WTC11 (cell line): ENCODE data around the gene CEP120. TPM values are rescaled to one million over a fixed set of nuclear protein-coding genes. Genes with fewer than 3 reads are reported as not detected.

ENCODE experiments used
- ATAC-seq: fragments of 200-7000 bp; cut with Tn5 transposase; 2 replicates; pipeline ENCODE4 v1.10.0; 2021; ENCODE audit warnings: mild to moderate bottlenecking, moderate library complexity
- CTCF ChIA-PET: fragments of 300-600 bp; sonication (Branson Sonifier 250); formaldehyde crosslinking; loops from one replicate; lab custom pipeline; 2021; ENCODE audit warnings: antibody characterized with exemption; lab: Charles Lee
- POLR2A ChIA-PET: fragments of 350-600 bp; sonication (Branson Sonifier 250); formaldehyde crosslinking; loops from one replicate; lab custom pipeline; 2021; ENCODE audit warnings: antibody characterized with exemption; lab: Charles Lee
- DNase-seq: peaks from one replicate; pipeline ENCODE4 v3.0.0; 2021; ENCODE audit warnings: low spot score
- H3K27ac Mint-ChIP-seq: 2 replicates; pipeline ENCODE4 v1.8.0; 2021; ENCODE audit warnings: mixed read lengths
- H3K27me3 Mint-ChIP-seq: 2 replicates; pipeline ENCODE4 v1.8.0; 2021; ENCODE audit warnings: low read depth, mild to moderate bottlenecking, moderate library complexity, mixed read lengths
- H3K36me3 Mint-ChIP-seq: 2 replicates; pipeline ENCODE4 v1.8.0; 2021; ENCODE audit warnings: mixed read lengths
- H3K4me1 Mint-ChIP-seq: 2 replicates; pipeline ENCODE4 v1.8.0; 2022; ENCODE audit warnings: mixed read lengths
- H3K4me3 Mint-ChIP-seq: 2 replicates; pipeline ENCODE4 v1.8.0; 2021; ENCODE audit warnings: mild to moderate bottlenecking, moderate library complexity, mixed read lengths
- H3K9me3 Mint-ChIP-seq: 2 replicates; pipeline ENCODE4 v1.8.0; 2021; ENCODE audit warnings: mixed read lengths
- EMX1 ChIP-seq: fragments of 250-450 bp; sonication (Bioruptor Pico); IDR thresholded peaks from 2 replicates; pipeline ENCODE4 v1.8.0; 2021; ENCODE audit warnings: mild to moderate bottlenecking
- TCF7 ChIP-seq: sonication (generic); formaldehyde crosslinking; IDR thresholded peaks from 2 replicates; pipeline ENCODE4 v1.8.0; 2022; ENCODE audit warnings: mild to moderate bottlenecking, low read depth, missing genetic modification reagents, moderate library complexity
- ZNF121 ChIP-seq: sonication (generic); formaldehyde crosslinking; IDR thresholded peaks from 2 replicates; pipeline ENCODE4 v1.8.0; 2023; ENCODE audit warnings: missing genetic modification reagents
- ZNF138 ChIP-seq: sonication (generic); formaldehyde crosslinking; conservative IDR thresholded peaks from 2 replicates; pipeline ENCODE4 v1.8.1; 2022; ENCODE audit warnings: mild to moderate bottlenecking, moderate library complexity, missing genetic modification reagents
- ZNF219 ChIP-seq: sonication (generic); formaldehyde crosslinking; IDR thresholded peaks from 2 replicates; pipeline ENCODE4 v1.8.0; 2023; ENCODE audit warnings: missing genetic modification reagents, mild to moderate bottlenecking, borderline replicate concordance
- ZNF396 ChIP-seq: fragments of 250-450 bp; sonication (Bioruptor Pico); IDR thresholded peaks from 2 replicates; pipeline ENCODE4 v1.8.0; 2021; ENCODE audit warnings: mild to moderate bottlenecking, moderate library complexity, borderline replicate concordance
- ZNF416 ChIP-seq: fragments of 250-450 bp; sonication (Bioruptor Pico); IDR thresholded peaks from 2 replicates; pipeline ENCODE4 v1.9.0; 2021; ENCODE audit warnings: mild to moderate bottlenecking, inconsistent platforms
- total RNA-seq: library from RNA; stranded (reverse); gene quantifications from 3 replicates; pipeline ENCODE4 v1.2.3, GENCODE V29; 2021
- TF ChIP-seq, protein P1 (sequence below): sonication (generic); formaldehyde crosslinking; IDR thresholded peaks from 2 replicates; pipeline ENCODE4 v1.8.1; 2023; ENCODE audit warnings: mild to moderate bottlenecking, moderate library complexity, missing genetic modification reagents
- TF ChIP-seq, protein P2 (sequence below): sonication (generic); formaldehyde crosslinking; conservative IDR thresholded peaks from 2 replicates; pipeline ENCODE4 v1.8.1; 2022; ENCODE audit warnings: mild to moderate bottlenecking, missing genetic modification reagents
- TF ChIP-seq, protein P3 (sequence below): sonication (generic); formaldehyde crosslinking; IDR thresholded peaks from 2 replicates; pipeline ENCODE4 v1.8.1; 2023; ENCODE audit warnings: mild to moderate bottlenecking, missing genetic modification reagents, moderate library complexity
- TF ChIP-seq, protein P4 (sequence below): sonication (generic); formaldehyde crosslinking; IDR thresholded peaks from 2 replicates; pipeline ENCODE4 v1.8.0; 2022; ENCODE audit warnings: missing genetic modification reagents
- TF ChIP-seq, protein P5 (sequence below): fragments of 250-450 bp; sonication (Bioruptor Pico); IDR thresholded peaks from 2 replicates; pipeline ENCODE4 v1.9.0; 2021; ENCODE audit warnings: mild to moderate bottlenecking, borderline replicate concordance
- TF ChIP-seq, protein P6 (sequence below): sonication (generic); formaldehyde crosslinking; IDR thresholded peaks from 2 replicates; pipeline ENCODE4 v1.8.1; 2022; ENCODE audit warnings: mild to moderate bottlenecking, moderate library complexity, missing genetic modification reagents

Gene CEP120
- total RNA-seq, 1 experiment from 2014 or later = 15.2 TPM

DNA sequence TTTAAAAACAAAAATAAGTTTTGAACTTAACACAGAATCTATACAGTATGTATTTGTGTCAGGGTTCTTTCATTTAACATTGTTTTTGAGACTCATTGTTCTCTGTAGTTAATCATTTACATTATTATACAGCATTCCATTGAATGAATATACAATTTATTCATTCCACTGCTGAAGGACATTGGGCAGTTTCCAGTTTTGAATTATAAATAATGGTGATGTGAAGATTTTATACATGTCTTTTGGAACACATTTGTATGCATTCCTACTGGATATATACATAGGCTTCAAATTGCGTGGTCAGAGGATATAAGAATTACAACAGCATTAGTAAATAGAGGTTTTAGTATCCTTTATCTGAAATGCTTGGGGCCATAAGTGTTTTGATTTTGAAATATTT lies 72.0 kb downstream of the CEP120 start:
- POLR2A ChIA-PET = no interaction called here

More for the DNA sequence above, 72.0 kb downstream of the CEP120 start:
- no peak for ATAC-seq
- DNase-seq = no peak
- peaks cover 22% of the 10 kb centered on the region for H3K36me3 Mint-ChIP-seq
- H3K27me3 Mint-ChIP-seq = no peaks in the 10 kb centered on the region
- no peak overlapping the region for H3K27ac Mint-ChIP-seq
- CTCF ChIA-PET = no interaction called here
- TF ChIP-seq EMX1 (CRISPR knock-in tag) = no peak
- TF ChIP-seq, protein P1, sequence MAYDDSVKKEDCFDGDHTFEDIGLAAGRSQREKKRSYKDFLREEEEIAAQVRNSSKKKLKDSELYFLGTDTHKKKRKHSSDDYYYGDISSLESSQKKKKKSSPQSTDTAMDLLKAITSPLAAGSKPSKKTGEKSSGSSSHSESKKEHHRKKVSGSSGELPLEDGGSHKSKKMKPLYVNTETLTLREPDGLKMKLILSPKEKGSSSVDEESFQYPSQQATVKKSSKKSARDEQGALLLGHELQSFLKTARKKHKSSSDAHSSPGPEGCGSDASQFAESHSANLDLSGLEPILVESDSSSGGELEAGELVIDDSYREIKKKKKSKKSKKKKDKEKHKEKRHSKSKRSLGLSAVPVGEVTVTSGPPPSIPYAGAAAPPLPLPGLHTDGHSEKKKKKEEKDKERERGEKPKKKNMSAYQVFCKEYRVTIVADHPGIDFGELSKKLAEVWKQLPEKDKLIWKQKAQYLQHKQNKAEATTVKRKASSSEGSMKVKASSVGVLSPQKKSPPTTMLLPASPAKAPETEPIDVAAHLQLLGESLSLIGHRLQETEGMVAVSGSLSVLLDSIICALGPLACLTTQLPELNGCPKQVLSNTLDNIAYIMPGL = no peak
- TF ChIP-seq, protein P2, sequence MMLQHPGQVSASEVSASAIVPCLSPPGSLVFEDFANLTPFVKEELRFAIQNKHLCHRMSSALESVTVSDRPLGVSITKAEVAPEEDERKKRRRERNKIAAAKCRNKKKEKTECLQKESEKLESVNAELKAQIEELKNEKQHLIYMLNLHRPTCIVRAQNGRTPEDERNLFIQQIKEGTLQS (CRISPR knock-in tag) = no peak
- TF ChIP-seq, protein P3, sequence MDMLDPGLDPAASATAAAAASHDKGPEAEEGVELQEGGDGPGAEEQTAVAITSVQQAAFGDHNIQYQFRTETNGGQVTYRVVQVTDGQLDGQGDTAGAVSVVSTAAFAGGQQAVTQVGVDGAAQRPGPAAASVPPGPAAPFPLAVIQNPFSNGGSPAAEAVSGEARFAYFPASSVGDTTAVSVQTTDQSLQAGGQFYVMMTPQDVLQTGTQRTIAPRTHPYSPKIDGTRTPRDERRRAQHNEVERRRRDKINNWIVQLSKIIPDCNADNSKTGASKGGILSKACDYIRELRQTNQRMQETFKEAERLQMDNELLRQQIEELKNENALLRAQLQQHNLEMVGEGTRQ (CRISPR knock-in tag) = no peak
- no peak for TF ChIP-seq ZNF138
- TF ChIP-seq ZNF396 (CRISPR knock-in tag) = no peak
- no peak for TF ChIP-seq TCF7 (CRISPR knock-in tag)
- TF ChIP-seq ZNF416 (CRISPR knock-in tag) = no peak
- no peak for TF ChIP-seq ZNF219 (CRISPR knock-in tag)
- TF ChIP-seq, protein P4, sequence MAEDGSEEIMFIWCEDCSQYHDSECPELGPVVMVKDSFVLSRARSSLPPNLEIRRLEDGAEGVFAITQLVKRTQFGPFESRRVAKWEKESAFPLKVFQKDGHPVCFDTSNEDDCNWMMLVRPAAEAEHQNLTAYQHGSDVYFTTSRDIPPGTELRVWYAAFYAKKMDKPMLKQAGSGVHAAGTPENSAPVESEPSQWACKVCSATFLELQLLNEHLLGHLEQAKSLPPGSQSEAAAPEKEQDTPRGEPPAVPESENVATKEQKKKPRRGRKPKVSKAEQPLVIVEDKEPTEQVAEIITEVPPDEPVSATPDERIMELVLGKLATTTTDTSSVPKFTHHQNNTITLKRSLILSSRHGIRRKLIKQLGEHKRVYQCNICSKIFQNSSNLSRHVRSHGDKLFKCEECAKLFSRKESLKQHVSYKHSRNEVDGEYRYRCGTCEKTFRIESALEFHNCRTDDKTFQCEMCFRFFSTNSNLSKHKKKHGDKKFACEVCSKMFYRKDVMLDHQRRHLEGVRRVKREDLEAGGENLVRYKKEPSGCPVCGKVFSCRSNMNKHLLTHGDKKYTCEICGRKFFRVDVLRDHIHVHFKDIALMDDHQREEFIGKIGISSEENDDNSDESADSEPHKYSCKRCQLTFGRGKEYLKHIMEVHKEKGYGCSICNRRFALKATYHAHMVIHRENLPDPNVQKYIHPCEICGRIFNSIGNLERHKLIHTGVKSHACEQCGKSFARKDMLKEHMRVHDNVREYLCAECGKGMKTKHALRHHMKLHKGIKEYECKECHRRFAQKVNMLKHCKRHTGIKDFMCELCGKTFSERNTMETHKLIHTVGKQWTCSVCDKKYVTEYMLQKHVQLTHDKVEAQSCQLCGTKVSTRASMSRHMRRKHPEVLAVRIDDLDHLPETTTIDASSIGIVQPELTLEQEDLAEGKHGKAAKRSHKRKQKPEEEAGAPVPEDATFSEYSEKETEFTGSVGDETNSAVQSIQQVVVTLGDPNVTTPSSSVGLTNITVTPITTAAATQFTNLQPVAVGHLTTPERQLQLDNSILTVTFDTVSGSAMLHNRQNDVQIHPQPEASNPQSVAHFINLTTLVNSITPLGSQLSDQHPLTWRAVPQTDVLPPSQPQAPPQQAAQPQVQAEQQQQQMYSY (CRISPR knock-in tag) = no peak
- TF ChIP-seq, protein P5, sequence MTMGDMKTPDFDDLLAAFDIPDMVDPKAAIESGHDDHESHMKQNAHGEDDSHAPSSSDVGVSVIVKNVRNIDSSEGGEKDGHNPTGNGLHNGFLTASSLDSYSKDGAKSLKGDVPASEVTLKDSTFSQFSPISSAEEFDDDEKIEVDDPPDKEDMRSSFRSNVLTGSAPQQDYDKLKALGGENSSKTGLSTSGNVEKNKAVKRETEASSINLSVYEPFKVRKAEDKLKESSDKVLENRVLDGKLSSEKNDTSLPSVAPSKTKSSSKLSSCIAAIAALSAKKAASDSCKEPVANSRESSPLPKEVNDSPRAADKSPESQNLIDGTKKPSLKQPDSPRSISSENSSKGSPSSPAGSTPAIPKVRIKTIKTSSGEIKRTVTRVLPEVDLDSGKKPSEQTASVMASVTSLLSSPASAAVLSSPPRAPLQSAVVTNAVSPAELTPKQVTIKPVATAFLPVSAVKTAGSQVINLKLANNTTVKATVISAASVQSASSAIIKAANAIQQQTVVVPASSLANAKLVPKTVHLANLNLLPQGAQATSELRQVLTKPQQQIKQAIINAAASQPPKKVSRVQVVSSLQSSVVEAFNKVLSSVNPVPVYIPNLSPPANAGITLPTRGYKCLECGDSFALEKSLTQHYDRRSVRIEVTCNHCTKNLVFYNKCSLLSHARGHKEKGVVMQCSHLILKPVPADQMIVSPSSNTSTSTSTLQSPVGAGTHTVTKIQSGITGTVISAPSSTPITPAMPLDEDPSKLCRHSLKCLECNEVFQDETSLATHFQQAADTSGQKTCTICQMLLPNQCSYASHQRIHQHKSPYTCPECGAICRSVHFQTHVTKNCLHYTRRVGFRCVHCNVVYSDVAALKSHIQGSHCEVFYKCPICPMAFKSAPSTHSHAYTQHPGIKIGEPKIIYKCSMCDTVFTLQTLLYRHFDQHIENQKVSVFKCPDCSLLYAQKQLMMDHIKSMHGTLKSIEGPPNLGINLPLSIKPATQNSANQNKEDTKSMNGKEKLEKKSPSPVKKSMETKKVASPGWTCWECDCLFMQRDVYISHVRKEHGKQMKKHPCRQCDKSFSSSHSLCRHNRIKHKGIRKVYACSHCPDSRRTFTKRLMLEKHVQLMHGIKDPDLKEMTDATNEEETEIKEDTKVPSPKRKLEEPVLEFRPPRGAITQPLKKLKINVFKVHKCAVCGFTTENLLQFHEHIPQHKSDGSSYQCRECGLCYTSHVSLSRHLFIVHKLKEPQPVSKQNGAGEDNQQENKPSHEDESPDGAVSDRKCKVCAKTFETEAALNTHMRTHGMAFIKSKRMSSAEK (CRISPR knock-in tag) = no peak
- TF ChIP-seq, protein P6, sequence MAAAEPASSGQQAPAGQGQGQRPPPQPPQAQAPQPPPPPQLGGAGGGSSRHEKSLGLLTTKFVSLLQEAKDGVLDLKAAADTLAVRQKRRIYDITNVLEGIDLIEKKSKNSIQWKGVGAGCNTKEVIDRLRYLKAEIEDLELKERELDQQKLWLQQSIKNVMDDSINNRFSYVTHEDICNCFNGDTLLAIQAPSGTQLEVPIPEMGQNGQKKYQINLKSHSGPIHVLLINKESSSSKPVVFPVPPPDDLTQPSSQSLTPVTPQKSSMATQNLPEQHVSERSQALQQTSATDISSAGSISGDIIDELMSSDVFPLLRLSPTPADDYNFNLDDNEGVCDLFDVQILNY (CRISPR knock-in tag) = no peak
- TF ChIP-seq ZNF121 (CRISPR knock-in tag) = no peak
- TF ChIP-seq, all 79 proteins: peak for 0
- Mint-ChIP-seq H3K9me3 (peaks cover 27% of the 10 kb centered on the region), H3K4me1 (peaks cover 3% of the 10 kb centered on the region; the same call in 1 of the 2 replicates), H3K4me3 (no peak overlapping the region)
